ENCODE data around the gene CLMN. TPM values are rescaled to one million over a fixed set of nuclear protein-coding genes. Genes with fewer than 3 reads are reported as not detected.

Gene CLMN
- total RNA-seq, 2 donors from 2014 or later = 3.4 to 4.0 TPM

- peaks cover 0 to 24% of the 10 kb centered on the region in 2 donors for H3K4me1 ChIP-seq
- TF ChIP-seq CTCF (IDR thresholded peaks at IDR 0.05) = no peak
- no peak for DNase-seq (ENCODE audit: low spot score)
Measured at GRCh38 chr14:95253039-95253630, 66.6 kb downstream of the CLMN start.

GRCh38 chr14:95252219-95252618 lies 67.5 kb downstream of the CLMN start:
- no peaks in the 10 kb centered on the region for H3K27me3 ChIP-seq
- no peak for TF ChIP-seq CTCF (IDR thresholded peaks at IDR 0.05)
- H3K4me3 ChIP-seq = no peak overlapping the region
- DNase-seq (ENCODE audit: low spot score) = no peak
- no peak overlapping the region for H3K27ac ChIP-seq
- peaks cover 0 to 24% of the 10 kb centered on the region in 2 donors for H3K4me1 ChIP-seq
- no peaks in the 10 kb centered on the region for H3K36me3 ChIP-seq
- H3K9me3 ChIP-seq = no peaks in the 10 kb centered on the region

More at GRCh38 chr14:95253039-95253630, 66.6 kb downstream of the CLMN start:
- no peak overlapping the region for H3K27ac ChIP-seq
- H3K27me3 ChIP-seq = no peaks in the 10 kb centered on the region
- H3K4me3 ChIP-seq = no peak overlapping the region
- no peaks in the 10 kb centered on the region for H3K9me3 ChIP-seq
- no peaks in the 10 kb centered on the region for H3K36me3 ChIP-seq

- no peak for DNase-seq (ENCODE audit: low spot score)
- no peaks in the 10 kb centered on the region for H3K9me3 ChIP-seq
- H3K27ac ChIP-seq = no peak overlapping the region
- H3K36me3 ChIP-seq = no peaks in the 10 kb centered on the region
- H3K4me3 ChIP-seq = no peak overlapping the region
- H3K27me3 ChIP-seq = no peaks in the 10 kb centered on the region
- no peak for TF ChIP-seq CTCF (IDR thresholded peaks at IDR 0.05)
- peaks cover 0 to 22% of the 10 kb centered on the region in 2 donors for H3K4me1 ChIP-seq
Measured at GRCh38 chr14:95250936-95251335, 68.8 kb downstream of the CLMN start.

- Histone ChIP-seq H3K4me3 (no peak overlapping the region), H3K4me1 (peaks cover 0 to 15% of the 10 kb centered on the region in 2 donors), H3K36me3 (no peaks in the 10 kb centered on the region), H3K27me3 (no peaks in the 10 kb centered on the region), H3K27ac (no peak overlapping the region), H3K9me3 (no peaks in the 10 kb centered on the region)
- TF ChIP-seq CTCF (IDR thresholded peaks at IDR 0.05) = no peak
- DNase-seq (ENCODE audit: low spot score) = no peak
Measured at GRCh38 chr14:95250140-95250769, 69.5 kb downstream of the CLMN start.

- DNase-seq (ENCODE audit: low spot score) = no peak
- no peaks in the 10 kb centered on the region for H3K27me3 ChIP-seq
- H3K27ac ChIP-seq = no peak overlapping the region
- no peak overlapping the region for H3K4me3 ChIP-seq
- no peaks in the 10 kb centered on the region for H3K9me3 ChIP-seq
- no peaks in the 10 kb centered on the region for H3K36me3 ChIP-seq
- no peak for TF ChIP-seq CTCF (IDR thresholded peaks at IDR 0.05)
- peaks cover 0 to 14% of the 10 kb centered on the region in 2 donors for H3K4me1 ChIP-seq
Measured at GRCh38 chr14:95248432-95248831, 71.3 kb downstream of the CLMN start.

Measured in right atrium auricular region (tissue), 2 donors.